Brain pericyte (primary cell): ENCODE results near the gene GATM.

Experiments
- DNase-seq: peaks from one replicate; pipeline ENCODE4 v3.0.0-alpha.2; 2012; ENCODE audit warnings: low read depth, low spot score

GATM gene

GRCh38 chr15:45378149-45378912 is at the start of gene GATM:
TSS of gene GATM (minus strand) at chr15:45378544. CDS start at chr15:45378453, 91 bp downstream.
- DNase-seq = no peak

- no peak for DNase-seq
These were observed 48.7 kb upstream of the GATM start for GRCh38 chr15:45427085-45427484.

- no peak for DNase-seq
These were observed 46.8 kb upstream of the GATM start for GRCh38 chr15:45425135-45425534.

- no peak for DNase-seq
These were observed 46.1 kb upstream of the GATM start for GRCh38 chr15:45424429-45424828.

- DNase-seq = no peak
These were observed 39.1 kb upstream of the GATM start for GRCh38 chr15:45417303-45417950.

- no peak for DNase-seq
These were observed 36.0 kb upstream of the GATM start for GRCh38 chr15:45414215-45414885.

GRCh38 chr15:45409596-45409995 is 31.3 kb upstream of the GATM start:
- no peak for DNase-seq

GRCh38 chr15:45407786-45408185 is 29.4 kb upstream of the GATM start:
- no peak for DNase-seq

- no peak for DNase-seq
These were observed 24.9 kb upstream of the GATM start for GRCh38 chr15:45402955-45403877.

- peak; percentile 94 for DNase-seq
These were observed 24.0 kb upstream of the GATM start for GRCh38 chr15:45402162-45402954.

GRCh38 chr15:45401665-45402161 is 23.4 kb upstream of the GATM start:
- no peak for DNase-seq

- no peak for DNase-seq
These were observed 21.3 kb upstream of the GATM start for GRCh38 chr15:45399381-45400212.

GRCh38 chr15:45397116-45397665 is 18.8 kb upstream of the GATM start:
- DNase-seq = no peak

GRCh38 chr15:45395943-45396342 is 17.6 kb upstream of the GATM start:
- DNase-seq = no peak

GRCh38 chr15:45394681-45395080 is 16.3 kb upstream of the GATM start:
- no peak for DNase-seq

- DNase-seq = no peak
These were observed 15.5 kb upstream of the GATM start for GRCh38 chr15:45393851-45394250.

GRCh38 chr15:45392584-45392855 is 14.2 kb upstream of the GATM start:
- no peak for DNase-seq

- DNase-seq = no peak
These were observed 13.6 kb upstream of the GATM start for GRCh38 chr15:45391746-45392583.

- no peak for DNase-seq
These were observed 11.0 kb upstream of the GATM start for GRCh38 chr15:45389351-45389750.
